Endothelial cell of umbilical vein (primary cell): ENCODE results near the gene KDM7A. TPM values are rescaled to one million over a fixed set of nuclear protein-coding genes. Genes with fewer than 3 reads are reported as not detected.

ENCODE experiments used
- BruUV-seq: library from RNA; stranded (reverse); fragments of 400-500 nt; replicated peaks from 2 replicates; lab custom pipeline; 2021; lab: Mats Ljungman, UMichigan
- CTCF ChIA-PET: fragments of 300-600, 350-600 bp; sonication (Branson Sonifier 250); formaldehyde crosslinking; loops from one replicate; lab custom pipeline; 2021; ENCODE audit warnings: antibody characterized with exemption, inconsistent platforms; lab: Charles Lee
- POLR2A ChIA-PET: fragments of 300-600, 350-600 bp; sonication (Branson Sonifier 250); formaldehyde crosslinking; loops from one replicate; lab custom pipeline; 2021; ENCODE audit warnings: antibody characterized with exemption, inconsistent platforms; lab: Charles Lee
- DNase-seq: peaks from one replicate; pipeline ENCODE4 v3.0.0-alpha.2; 2011; ENCODE audit warnings: low read depth, low spot score
- FAIRE-seq: peaks from 2 replicates; lab custom pipeline; 2011; peaks lifted over from hg19 to GRCh38; lab: Jason Lieb, UNC
- H2AFZ ChIP-seq: 2 replicates; pipeline ENCODE4 v1.6.0; 2012; ENCODE audit warnings: low read depth, low read length, control low read depth, inconsistent platforms
- H3K27ac ChIP-seq: 2 replicates; pipeline ENCODE4 v1.5.1; 2011; ENCODE audit warnings: low read depth, mild to moderate bottlenecking, control low read depth, low read length, moderate library complexity; ENCODE audit not compliant: insufficient read depth
- H3K27me3 ChIP-seq, 2 experiments: 2 replicates each; pipeline versions ENCODE4 v1.6.0 to v1.6.1; 2011; ENCODE audit warnings: low read length in 2 of 2, mixed read lengths in 1 of 2; ENCODE audit not compliant: control insufficient read depth in 2 of 2, insufficient read depth in 2 of 2
- H3K36me3 ChIP-seq, 2 experiments: 2 replicates in 1 of 2; 3 replicates in 1 of 2; pipeline ENCODE4 v1.5.1; 2011; ENCODE audit warnings: low read length in 2 of 2, mild to moderate bottlenecking in 1 of 2, moderate library complexity in 1 of 2; ENCODE audit not compliant: control insufficient read depth in 2 of 2, insufficient read depth in 2 of 2; ENCODE audit errors: extremely low read depth in 1 of 2
- H3K4me1 ChIP-seq: 3 replicates; pipeline ENCODE4 v1.5.1; 2011; ENCODE audit warnings: mild to moderate bottlenecking, low read length; ENCODE audit not compliant: control insufficient read depth, insufficient read depth; ENCODE audit errors: extremely low read depth
- H3K4me2 ChIP-seq: 2 replicates; pipeline ENCODE4 v1.6.1; 2011; ENCODE audit warnings: low read length, control low read depth, mixed read lengths; ENCODE audit not compliant: insufficient read depth
- H3K4me3 ChIP-seq, 3 experiments: fragments of 200-600 bp in 1 of 3; sonication (generic), shearing (Covaris generic) in 1 of 3; replicated peaks in 1 of 3; 2 replicates each; pipeline ENCODE4 v1.5.1; 2011 to 2016; ENCODE audit warnings: control low read depth in 3 of 3, low read length in 3 of 3, mild to moderate bottlenecking in 2 of 3, inconsistent platforms in 1 of 3, low read depth in 1 of 3, moderate library complexity in 1 of 3; ENCODE audit not compliant: insufficient read depth in 1 of 3
- H3K79me2 ChIP-seq: 2 replicates; pipeline ENCODE4 v1.6.0; 2012; ENCODE audit warnings: low read length, inconsistent platforms; ENCODE audit not compliant: control insufficient read depth, insufficient read depth
- H3K9ac ChIP-seq: replicated peaks from 2 replicates; pipeline ENCODE3; 2011; ENCODE audit warnings: low read length, control low read depth; ENCODE audit not compliant: insufficient read depth; ENCODE audit errors: extremely low read depth
- H3K9me1 ChIP-seq: replicated peaks from 3 replicates; pipeline ENCODE4 v1.6.0; 2011; ENCODE audit warnings: mild to moderate bottlenecking, low read length; ENCODE audit not compliant: control insufficient read depth, insufficient read depth; ENCODE audit errors: extremely low read depth
- H3K9me3 ChIP-seq: replicated peaks from 2 replicates; pipeline ENCODE4 v1.5.1; 2012; ENCODE audit warnings: low read length, inconsistent platforms; ENCODE audit not compliant: control insufficient read depth, insufficient read depth
- H4K20me1 ChIP-seq: replicated peaks from 2 replicates; pipeline ENCODE3; 2011; ENCODE audit warnings: mild to moderate bottlenecking, low read length; ENCODE audit not compliant: control insufficient read depth, insufficient read depth; ENCODE audit errors: extremely low read depth
- EZH2 ChIP-seq: IDR thresholded peaks from 2 replicates; pipeline ENCODE4 v1.6.1; 2012; ENCODE audit warnings: borderline replicate concordance, low read depth, mild to moderate bottlenecking, moderate library complexity, low read length, inconsistent platforms; ENCODE audit not compliant: severe bottlenecking
- FOS ChIP-seq: IDR thresholded peaks from 2 replicates; pipeline ENCODE4 v1.6.1; 2011; ENCODE audit warnings: mild to moderate bottlenecking, low read length, moderate library complexity, borderline replicate concordance; ENCODE audit not compliant: insufficient read depth
- GATA2 ChIP-seq: IDR thresholded peaks from 2 replicates; pipeline ENCODE4 v1.7.0; 2011; ENCODE audit warnings: low read depth, mild to moderate bottlenecking, moderate library complexity, mixed read lengths, low read length; ENCODE audit not compliant: insufficient read length, insufficient read depth
- JUN ChIP-seq: IDR thresholded peaks from 2 replicates; pipeline ENCODE4 v1.6.1; 2011; ENCODE audit warnings: borderline replicate concordance, low read depth; ENCODE audit not compliant: insufficient read length, insufficient read depth
- MYC ChIP-seq: IDR thresholded peaks from one replicate; pipeline ENCODE4 v1.6.1; 2011; ENCODE audit warnings: mild to moderate bottlenecking, low read depth, low read length
- POLR2A ChIP-seq: IDR thresholded peaks from 2 replicates; pipeline ENCODE4 v1.6.1; 2012; ENCODE audit warnings: low read depth, mild to moderate bottlenecking, control low read depth, low read length
- POLR2AphosphoS5 ChIP-seq: IDR thresholded peaks from 2 replicates; pipeline ENCODE4 v1.6.1; 2012; ENCODE audit warnings: low read depth, mild to moderate bottlenecking, control low read depth, low read length, moderate library complexity; ENCODE audit not compliant: insufficient read depth
- dilution Hi-C: fragments of 300-500 bp; cut with MboI; formaldehyde crosslinking; loops from one replicate; pipeline ENCODE4 v1.15.0; 2019; ENCODE audit warnings: low sequenced_read_pairs; ENCODE audit not compliant: extremely low pct_ligation_motif_present
- intact Hi-C: fragments of 100-400 bp; cut with micrococcal nuclease; formaldehyde crosslinking; loops from one replicate; pipeline ENCODE4 v1.10.0; 2022
- polyA plus RNA-seq, 4 experiments: library from polyadenylated mRNA; depleted of rRNA in 3 of 4; stranded (reverse) in 3 of 4; unstranded in 1 of 4; fragments of >200 nt; gene quantifications; 2 replicates each; pipeline versions ENCODE4 v1.2.1 to v1.2.3, GENCODE V29; 2011 to 2012; ENCODE audit warnings: missing spikeins in 1 of 4
- total RNA-seq: library from RNA; stranded (reverse); gene quantifications from 2 replicates; pipeline ENCODE4 v1.2.3, GENCODE V29; 2021
- TF ChIP-seq, protein P1 (sequence below): IDR thresholded peaks from 2 replicates; pipeline ENCODE4 v1.6.1; 2011; ENCODE audit not compliant: insufficient read depth, insufficient read length
- TF ChIP-seq, protein P2 (sequence below), 2 donors: IDR thresholded peaks; 1 replicate in 1 of 2; 2 replicates in 1 of 2; pipeline ENCODE4 v1.5.1; 2011; ENCODE audit warnings: low read length in 2 of 2, mild to moderate bottlenecking in 2 of 2, moderate library complexity in 2 of 2, control low read depth in 1 of 2, inconsistent platforms in 1 of 2, low read depth in 1 of 2; ENCODE audit not compliant: insufficient read depth in 1 of 2; ENCODE audit errors: extremely low read depth in 1 of 2

The KDM7A gene
- total and polyA plus RNA-seq, 2 donors (not counting 3 experiments of a cell fraction or from before 2014, with no cell fraction given), result 2.4 to 7.3 TPM

DNA sequence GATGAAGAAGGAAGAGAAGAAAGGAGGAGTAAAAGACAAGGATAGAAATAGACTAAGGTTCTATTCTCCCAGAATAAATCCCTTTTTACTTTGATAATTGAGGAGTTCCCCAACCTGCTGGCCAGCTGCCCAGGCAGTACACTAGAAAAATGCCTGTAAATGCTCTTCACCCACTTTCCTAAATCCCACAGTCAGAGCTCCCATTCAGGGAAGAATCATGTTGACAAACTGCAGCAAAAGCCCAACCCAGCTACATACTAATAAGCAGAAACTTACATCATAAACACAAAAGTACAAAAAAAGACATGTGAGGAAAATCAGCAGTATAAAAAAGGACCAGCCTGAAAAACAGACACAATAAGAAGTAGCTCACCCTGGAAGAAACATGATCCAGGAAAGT, 15.8 kb upstream of the KDM7A start:
- no TSS peak for BruUV-seq
- no peaks in the 10 kb centered on the region for H3K4me1 ChIP-seq
- no peaks in the 10 kb centered on the region for H3K9me3 ChIP-seq
- no peak overlapping the region for H3K4me2 ChIP-seq
- POLR2A ChIA-PET, result no interaction called here
- H3K27ac ChIP-seq, result no peak overlapping the region
- CTCF ChIA-PET, result interaction anchor here (1.2 to 1.7 kb wide), 3 partner anchors 13 to 81 kb away, joined by 3 to 7 read pairs (median 3); partner anchors contain the start of gene KDM7A
- FAIRE-seq, result no peak
- H3K9me1 ChIP-seq, result no peaks in the 10 kb centered on the region
- no peak for TF ChIP-seq EZH2
- TF ChIP-seq FOS, result no peak
- no peak for TF ChIP-seq POLR2A
- TF ChIP-seq, protein P1, sequence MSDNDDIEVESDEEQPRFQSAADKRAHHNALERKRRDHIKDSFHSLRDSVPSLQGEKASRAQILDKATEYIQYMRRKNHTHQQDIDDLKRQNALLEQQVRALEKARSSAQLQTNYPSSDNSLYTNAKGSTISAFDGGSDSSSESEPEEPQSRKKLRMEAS, result no peak
- TF ChIP-seq GATA2, result no peak
- TF ChIP-seq POLR2AphosphoS5, result no peak
- TF ChIP-seq MYC, result no peak
- TF ChIP-seq JUN, result no peak
- TF ChIP-seq, protein P2, sequence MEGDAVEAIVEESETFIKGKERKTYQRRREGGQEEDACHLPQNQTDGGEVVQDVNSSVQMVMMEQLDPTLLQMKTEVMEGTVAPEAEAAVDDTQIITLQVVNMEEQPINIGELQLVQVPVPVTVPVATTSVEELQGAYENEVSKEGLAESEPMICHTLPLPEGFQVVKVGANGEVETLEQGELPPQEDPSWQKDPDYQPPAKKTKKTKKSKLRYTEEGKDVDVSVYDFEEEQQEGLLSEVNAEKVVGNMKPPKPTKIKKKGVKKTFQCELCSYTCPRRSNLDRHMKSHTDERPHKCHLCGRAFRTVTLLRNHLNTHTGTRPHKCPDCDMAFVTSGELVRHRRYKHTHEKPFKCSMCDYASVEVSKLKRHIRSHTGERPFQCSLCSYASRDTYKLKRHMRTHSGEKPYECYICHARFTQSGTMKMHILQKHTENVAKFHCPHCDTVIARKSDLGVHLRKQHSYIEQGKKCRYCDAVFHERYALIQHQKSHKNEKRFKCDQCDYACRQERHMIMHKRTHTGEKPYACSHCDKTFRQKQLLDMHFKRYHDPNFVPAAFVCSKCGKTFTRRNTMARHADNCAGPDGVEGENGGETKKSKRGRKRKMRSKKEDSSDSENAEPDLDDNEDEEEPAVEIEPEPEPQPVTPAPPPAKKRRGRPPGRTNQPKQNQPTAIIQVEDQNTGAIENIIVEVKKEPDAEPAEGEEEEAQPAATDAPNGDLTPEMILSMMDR (IDR thresholded peaks at IDR 0.05; ENCODE audit: extremely low read depth in 1 of 2, insufficient read depth in 1 of 2, low read depth in 1 of 2, low read length in 2 of 2), result no peak
- no peak for DNase-seq
- H3K36me3 ChIP-seq, result no peaks in the 10 kb centered on the region
- no peak overlapping the region for H2AFZ ChIP-seq
- no peaks in the 10 kb centered on the region for H4K20me1 ChIP-seq
- intact Hi-C loops, result no loop called here
- dilution Hi-C loops, result no loop called here
- H3K4me3 ChIP-seq, result no peak overlapping the region
- H3K9ac ChIP-seq, result no peak overlapping the region
- no peaks in the 10 kb centered on the region for H3K79me2 ChIP-seq
- peaks cover 0 to 3% of the 10 kb centered on the region in 2 experiments for H3K27me3 ChIP-seq
